GM19455 (cell line): Measurements from ENCODE around the gene SPAG17.

ENCODE experiments used
- ATAC-seq: cut with Tn5 transposase; IDR thresholded peaks from one replicate; pipeline ENCODE4 v1.9.1; 2021; ENCODE audit not compliant: unreplicated experiment

Gene SPAG17

GRCh38 chr1:117919376-117919775 is 265.7 kb downstream of the SPAG17 start:
- ATAC-seq: no peak

- ATAC-seq: no peak
Measured at GRCh38 chr1:117911051-117911450, 274.0 kb downstream of the SPAG17 start.

DNA sequence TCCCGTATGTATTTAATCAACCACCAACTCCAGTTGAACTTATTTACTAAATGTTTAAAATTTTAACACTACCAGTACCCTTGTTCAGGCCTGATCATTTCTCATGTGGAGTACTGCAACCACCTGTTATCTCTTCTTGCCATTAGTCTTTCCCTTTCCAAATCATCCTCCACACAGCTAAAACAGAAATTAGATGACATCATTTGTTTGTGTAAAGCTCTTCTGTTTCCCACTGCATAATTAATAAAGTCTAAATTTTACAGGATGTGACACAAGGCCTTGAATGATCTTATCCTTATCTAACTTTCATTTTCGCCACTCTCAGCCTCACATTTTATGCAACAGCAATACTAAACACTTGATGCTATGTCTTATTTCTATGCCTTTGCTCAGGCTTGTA is 280.0 kb downstream of the SPAG17 start:
- no peak for ATAC-seq

GRCh38 chr1:117904485-117904884 is 280.5 kb downstream of the SPAG17 start:
- no peak for ATAC-seq
